GM18867 (cell line): Measurements from ENCODE around the gene MRPL12.

ENCODE experiments used
- ATAC-seq: cut with Tn5 transposase; IDR thresholded peaks from one replicate; pipeline ENCODE4 v1.9.1; 2021; ENCODE audit warnings: mild to moderate bottlenecking, moderate library complexity; ENCODE audit not compliant: unreplicated experiment

Gene MRPL12

DNA sequence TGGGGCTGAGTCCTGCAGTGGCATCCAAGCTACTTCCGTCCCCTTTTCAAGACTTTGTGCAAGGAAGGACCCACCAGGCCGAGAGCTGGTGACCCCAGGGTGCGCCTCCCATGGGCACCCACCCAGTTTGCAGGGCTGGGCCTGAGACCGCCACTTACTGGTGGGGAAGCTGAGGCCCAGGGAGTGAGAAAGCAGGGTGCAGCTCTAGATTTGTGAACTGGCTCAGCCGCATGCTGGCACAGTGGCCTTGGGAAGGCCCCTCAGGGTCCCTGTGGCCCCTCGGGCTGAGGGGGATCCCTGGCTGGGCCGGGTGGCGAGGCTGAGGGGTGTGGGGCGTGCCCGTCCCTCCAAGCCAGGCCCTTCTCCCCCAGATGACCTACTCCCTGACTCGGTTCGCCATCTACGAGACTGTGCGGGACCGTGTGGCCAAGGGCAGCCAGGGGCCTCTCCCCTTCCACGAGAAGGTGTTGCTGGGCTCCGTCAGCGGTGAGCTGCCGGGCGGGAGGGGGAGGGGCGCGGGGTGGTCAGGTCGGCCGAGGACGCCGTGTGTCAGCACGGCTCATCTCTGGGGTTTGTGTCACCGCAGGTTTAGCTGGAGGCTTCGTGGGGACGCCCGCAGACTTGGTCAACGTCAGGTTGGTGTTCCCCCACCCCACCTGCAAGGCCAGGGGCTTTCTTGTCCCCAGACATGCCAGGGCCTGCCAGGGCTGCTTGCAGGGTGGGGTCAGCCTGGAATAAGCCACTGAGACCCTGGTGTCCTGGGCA lies 12.1 kb downstream of the MRPL12 start:
- ATAC-seq: no peak

- no peak for ATAC-seq
Measured at GRCh38 chr17:81715872-81716673, 12.9 kb downstream of the MRPL12 start.

DNA sequence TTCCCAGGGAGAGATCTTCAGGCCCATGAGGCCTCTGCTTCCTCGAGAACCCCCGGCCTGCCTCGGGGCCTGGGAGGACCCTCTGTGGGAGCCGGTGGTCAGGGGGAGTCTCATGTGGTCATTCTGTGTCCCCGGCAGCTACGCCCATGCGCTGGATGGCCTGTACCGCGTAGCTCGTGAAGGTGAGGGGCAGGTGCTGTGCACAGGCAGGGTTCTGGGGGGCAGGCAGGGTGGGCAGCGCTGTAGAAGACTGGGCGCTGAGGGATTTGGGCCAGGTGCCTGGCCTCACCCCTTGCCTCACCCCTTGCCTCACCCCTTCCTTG lies 13.5 kb downstream of the MRPL12 start:
- no peak for ATAC-seq

DNA sequence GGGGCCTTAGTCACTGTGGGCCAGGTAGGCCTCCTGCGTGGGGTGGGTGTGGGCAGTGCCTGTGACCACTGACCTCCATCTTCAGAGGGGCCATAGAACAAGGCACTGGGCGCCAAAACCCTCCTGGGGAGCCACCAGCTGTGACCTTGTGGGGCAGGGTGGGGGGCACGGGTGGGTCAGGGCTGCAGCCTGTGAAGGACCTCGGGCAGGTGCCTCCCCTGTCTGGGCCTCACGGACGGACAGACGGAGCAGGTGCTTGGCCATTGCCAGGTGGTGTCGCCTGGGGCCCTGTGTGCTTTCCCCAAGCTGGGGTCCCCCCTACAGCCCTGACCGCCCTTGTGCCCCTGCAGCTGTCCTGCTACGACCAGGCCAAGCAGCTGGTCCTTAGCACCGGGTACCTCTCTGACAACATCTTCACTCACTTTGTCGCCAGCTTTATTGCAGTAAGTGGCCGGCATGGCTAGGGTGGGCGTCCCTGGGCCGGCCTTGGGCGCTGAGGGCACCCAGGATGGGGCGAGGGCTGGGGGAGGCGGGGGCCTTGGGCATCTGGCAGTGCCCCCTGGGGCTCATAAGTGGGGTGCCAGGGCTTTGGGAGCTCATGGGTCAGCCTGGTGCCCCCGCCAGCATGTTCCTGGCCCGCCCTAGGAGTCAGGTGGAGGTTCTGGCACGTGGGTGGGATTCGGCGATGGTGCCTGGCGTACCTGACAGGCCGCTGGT lies 14.0 kb downstream of the MRPL12 start:
- no peak for ATAC-seq

GRCh38 chr17:81717766-81718089 lies 14.6 kb downstream of the MRPL12 start:
- no peak for ATAC-seq

- no peak for ATAC-seq
Measured at GRCh38 chr17:81719410-81720266, 16.5 kb downstream of the MRPL12 start.

DNA sequence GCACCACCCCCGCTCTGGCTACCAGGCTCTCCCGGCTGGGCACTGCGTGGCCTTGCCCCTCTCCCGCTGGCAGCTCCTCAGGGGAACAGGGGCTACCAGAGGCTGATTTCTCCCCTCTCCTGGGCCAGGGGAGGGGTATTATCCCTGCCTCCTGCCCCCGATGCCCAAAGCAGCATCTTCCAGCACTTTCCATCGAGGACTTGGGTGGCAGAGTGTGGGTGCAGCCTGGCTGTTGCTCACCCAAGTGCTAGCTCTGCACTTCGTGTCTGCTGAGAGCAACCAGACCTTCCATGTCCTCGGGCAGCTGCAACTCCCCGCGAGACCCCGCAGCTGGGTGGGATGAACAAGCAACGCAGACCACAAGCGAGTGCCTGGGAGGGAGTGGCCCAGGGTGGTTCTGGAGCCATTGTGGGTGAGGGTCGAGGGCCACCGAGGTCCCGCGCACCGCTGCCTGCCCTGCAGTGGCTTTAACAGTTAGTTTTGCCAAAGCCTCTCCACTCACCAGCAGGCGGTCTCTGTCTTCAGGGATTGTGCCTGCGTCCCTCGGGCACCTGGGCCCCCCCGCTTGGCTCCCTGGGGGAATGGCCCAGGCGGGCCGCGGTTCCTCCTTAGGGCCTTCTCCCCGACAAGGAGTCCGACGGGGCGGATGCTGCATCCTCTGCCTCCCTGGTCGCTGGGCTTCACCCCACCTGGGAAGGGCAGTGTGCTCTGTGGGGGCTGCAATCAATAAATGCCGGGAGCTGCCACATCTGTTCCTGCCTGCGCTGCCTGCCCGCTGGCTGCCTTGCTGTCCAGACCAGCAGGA lies 17.3 kb downstream of the MRPL12 start:
- ATAC-seq: no peak

DNA sequence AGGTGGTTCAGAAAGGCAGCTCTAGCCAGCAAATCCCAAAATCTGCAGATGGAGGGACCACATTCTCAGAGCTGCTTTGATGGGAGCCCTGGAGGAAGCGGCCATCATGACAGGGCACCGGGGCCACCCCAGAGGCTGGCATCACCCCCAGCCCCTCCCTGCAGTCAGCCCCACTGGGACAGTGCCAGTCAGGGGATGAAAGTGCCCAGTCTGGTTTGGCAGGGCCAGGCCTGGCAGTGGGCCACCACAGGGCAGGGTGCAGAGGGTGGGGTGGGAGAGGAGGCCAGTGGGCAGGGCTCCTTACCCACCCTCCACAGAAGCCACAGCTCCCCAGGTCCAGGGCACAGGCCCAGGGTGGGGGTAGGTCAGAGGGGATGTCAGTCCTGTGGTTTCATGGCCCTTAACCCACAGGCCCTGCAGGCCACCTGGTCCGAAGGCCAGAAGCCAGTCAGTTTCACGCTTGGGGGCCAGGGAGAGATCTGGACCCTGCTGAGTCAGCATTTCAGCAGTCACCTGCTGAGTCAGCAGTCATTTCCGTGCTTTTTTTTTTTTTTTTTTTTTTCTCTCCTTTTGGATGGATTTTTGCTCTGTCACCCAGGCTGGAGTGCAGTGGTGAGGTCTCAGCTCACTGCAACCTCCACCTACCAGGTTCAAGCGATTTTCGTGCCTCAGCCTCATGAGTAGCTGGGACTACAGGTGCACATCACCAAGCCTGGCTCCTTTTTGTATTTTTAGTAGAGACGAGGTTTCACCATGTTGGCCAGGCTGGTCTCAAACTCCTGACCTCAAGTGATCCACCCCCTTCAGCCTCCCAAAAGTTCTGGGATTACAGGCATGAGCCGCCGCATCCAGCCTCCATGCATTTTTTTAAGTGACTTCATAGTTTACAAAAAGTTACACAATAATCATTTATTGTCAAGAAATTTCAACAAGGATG lies 19.3 kb downstream of the MRPL12 start:
- ATAC-seq: no peak

- no peak for ATAC-seq
Measured at GRCh38 chr17:81723651-81724209, 20.6 kb downstream of the MRPL12 start.

- ATAC-seq: no peak
Measured at GRCh38 chr17:81725439-81725838, 22.3 kb downstream of the MRPL12 start.

- ATAC-seq: no peak
Measured at GRCh38 chr17:81726004-81726403, 22.8 kb downstream of the MRPL12 start.

- ATAC-seq: no peak
Measured at GRCh38 chr17:81727324-81728031, 24.3 kb downstream of the MRPL12 start.

GRCh38 chr17:81733507-81734404 lies 30.6 kb downstream of the MRPL12 start:
- peak; percentile 43 for ATAC-seq

DNA sequence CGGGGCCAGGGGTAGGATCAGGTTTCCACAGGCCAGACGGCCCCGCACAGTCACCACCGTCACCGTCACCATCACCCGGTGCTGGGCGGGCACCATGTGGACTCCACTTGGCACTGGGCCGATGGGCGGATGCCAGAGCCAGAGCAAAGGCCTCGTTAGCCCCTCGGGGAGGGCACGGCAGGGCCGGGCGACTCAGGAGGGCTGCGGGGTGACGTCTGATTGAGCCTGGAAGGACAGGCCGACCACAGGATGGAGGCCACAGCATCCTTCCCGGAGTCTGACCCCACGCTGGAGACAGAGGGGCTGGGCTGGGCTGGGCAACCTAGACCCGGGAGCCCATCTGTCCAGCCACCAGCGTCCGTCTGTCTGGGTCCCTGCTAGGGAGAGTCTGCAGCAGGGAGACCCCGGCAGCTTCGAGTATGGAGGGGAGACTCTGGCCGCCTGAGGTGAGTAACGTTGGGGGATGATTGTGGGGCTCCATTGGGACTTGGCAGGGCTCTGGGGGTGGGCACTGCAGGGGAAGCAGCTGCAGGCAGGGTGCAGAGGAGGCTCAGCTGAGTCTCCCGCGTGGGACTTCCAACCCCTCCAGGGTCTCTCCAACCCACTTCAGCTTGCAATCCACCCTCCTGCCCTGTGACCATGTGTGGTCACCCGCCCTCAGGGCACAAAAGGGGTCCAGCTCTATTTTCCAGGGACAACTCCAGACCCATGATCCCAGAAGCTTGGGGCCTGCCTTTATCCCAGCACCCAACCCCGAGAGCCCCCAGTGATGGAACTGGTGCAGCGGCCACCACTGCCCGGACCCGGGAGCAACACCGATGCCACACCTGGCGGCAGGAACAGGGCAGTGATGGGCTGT lies 31.5 kb downstream of the MRPL12 start:
- no peak for ATAC-seq

DNA sequence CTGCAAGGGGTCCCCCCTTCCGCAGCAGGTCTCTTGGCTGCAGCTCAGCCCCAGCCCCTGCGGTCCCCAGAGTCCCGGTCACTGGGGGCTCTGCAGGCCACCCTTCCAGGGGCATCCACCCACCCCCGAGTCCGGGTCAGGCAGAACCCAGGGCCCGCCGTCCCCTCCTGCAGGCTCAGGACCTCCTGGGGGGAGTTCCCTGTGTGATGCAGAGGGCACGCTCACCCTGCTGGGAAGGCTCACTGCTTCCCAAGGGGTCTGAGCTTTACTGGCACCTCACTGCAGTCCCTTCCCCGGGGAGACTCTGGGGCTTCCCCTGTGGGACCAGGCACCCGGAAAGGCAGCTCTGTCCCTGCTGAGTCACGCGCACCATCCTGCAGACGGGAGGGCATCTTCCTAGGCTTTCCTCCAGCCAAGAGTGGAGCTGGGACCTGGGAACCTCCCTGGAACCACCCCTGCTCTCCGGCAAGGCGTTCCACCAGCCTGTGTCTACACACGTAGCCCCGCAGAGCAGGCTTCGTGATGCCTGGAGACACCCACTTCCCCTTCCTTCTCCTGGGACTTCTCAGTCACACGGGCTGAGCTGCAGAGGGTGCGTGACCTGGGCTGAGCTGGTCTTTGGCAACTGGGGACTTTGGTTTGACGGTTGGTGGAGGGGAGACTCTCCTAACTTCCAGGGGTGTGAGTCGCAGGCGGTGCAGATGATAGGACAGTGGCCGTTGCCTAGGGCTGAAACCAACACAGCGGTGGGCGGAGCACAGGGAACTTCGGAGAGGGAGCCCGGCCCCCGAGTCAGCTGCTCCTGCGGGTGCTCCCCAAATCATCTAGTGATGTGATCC lies 32.3 kb downstream of the MRPL12 start:
- no peak for ATAC-seq
